Thoracic aorta (tissue), 2 donors: ENCODE results near the gene TMEM272. TPM values are rescaled to one million over a fixed set of nuclear protein-coding genes. Genes with fewer than 3 reads are reported as not detected.
A peak's percentile ranks its signal among the peaks of the same experiment; 100 is the strongest.

Source experiments
- ATAC-seq: fragments of 150-250 bp; one replicate; pipeline ENCODE4 v1.8.0; 2017; ENCODE audit warnings: low read depth; ENCODE audit not compliant: insufficient number of reproducible peaks, low FRiP score
- DNase-seq: peaks from one replicate; pipeline ENCODE4 v3.0.0-alpha.2; 2020; ENCODE audit warnings: low spot score
- H3K27ac ChIP-seq, 2 donors: fragments of 200-600 bp; sonication (generic); 1 replicate in 1 of 2; 2 replicates in 1 of 2; pipeline ENCODE4 v1.5.1; 2016; ENCODE audit warnings: mild to moderate bottlenecking in 2 of 2, moderate library complexity in 2 of 2
- H3K27me3 ChIP-seq: fragments of 200-600 bp; sonication (generic); replicated peaks from 2 replicates; pipeline ENCODE4 v1.6.0; 2016; ENCODE audit warnings: mild to moderate bottlenecking; ENCODE audit not compliant: insufficient read depth
- H3K36me3 ChIP-seq: fragments of 200-600 bp; sonication (generic); one replicate; pipeline ENCODE4 v1.5.1; 2016
- H3K4me1 ChIP-seq, 2 donors: fragments of 200-600 bp; sonication (generic); 1 replicate in 1 of 2; 2 replicates in 1 of 2; pipeline versions ENCODE4 v1.5.1 to v1.6.0; 2016; ENCODE audit warnings: low read depth in 2 of 2, mild to moderate bottlenecking in 1 of 2; ENCODE audit not compliant: control insufficient read depth in 1 of 2
- H3K4me3 ChIP-seq: fragments of 200-600 bp; sonication (generic); 2 replicates; pipeline ENCODE4 v1.5.1; 2016; ENCODE audit warnings: mild to moderate bottlenecking
- H3K9me3 ChIP-seq: fragments of 200-600 bp; sonication (generic); 2 replicates; pipeline ENCODE4 v1.5.1; 2016
- CTCF ChIP-seq: fragments of 200-600 bp; sonication (generic); IDR thresholded peaks from one replicate; pipeline ENCODE4 v1.5.1; 2019; ENCODE audit warnings: antibody characterized with exemption
- total RNA-seq, 2 donors: library from RNA; depleted of rRNA; stranded (reverse); fragments of >200 nt; gene quantifications; one replicate each; pipeline versions ENCODE4 v1.1.0 to v1.2.3, GENCODE V29; 2016

TMEM272 gene
- total RNA-seq, 2 donors from 2014 or later = not detected

- H3K27me3 ChIP-seq = no peaks in the 10 kb centered on the region
- peaks cover 4 to 32% of the 10 kb centered on the region in 2 donors for H3K4me1 ChIP-seq
- no peak overlapping the region for H3K27ac ChIP-seq
- no peaks in the 10 kb centered on the region for H3K36me3 ChIP-seq
- ATAC-seq (no peak), DNase-seq (no peak)
- TF ChIP-seq CTCF = no peak
- H3K4me3 ChIP-seq = no peak overlapping the region
- no peaks in the 10 kb centered on the region for H3K9me3 ChIP-seq
Measured at GRCh38 chr13:51822106-51822815, 22.7 kb downstream of the TMEM272 start.

DNA sequence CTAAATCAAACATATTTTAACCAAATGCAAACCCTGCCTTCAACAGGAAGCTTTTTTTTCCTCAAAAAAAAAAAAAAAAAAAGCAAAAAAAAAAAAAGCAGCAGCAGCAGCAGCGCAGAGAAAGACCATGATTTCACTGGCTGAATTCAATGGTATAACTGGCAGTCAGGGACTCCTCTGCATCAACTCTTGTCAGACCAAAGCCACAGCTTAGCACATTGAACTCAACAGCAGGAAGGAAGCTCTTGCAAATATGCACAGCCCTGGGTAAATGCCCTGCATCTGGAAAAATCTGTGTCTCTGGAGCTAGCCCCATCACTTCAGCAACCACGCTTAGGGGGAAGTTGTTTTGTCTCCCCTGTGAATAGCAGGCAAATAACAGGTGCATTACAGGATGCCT, 23.4 kb downstream of the TMEM272 start:
- no peak for TF ChIP-seq CTCF
- DNase-seq = no peak
- H3K27me3 ChIP-seq = no peaks in the 10 kb centered on the region
- no peaks in the 10 kb centered on the region for H3K9me3 ChIP-seq
- peaks cover 4 to 26% of the 10 kb centered on the region in 2 donors for H3K4me1 ChIP-seq
- H3K27ac ChIP-seq = no peak overlapping the region
- no peak for ATAC-seq
- no peak overlapping the region for H3K4me3 ChIP-seq
- no peaks in the 10 kb centered on the region for H3K36me3 ChIP-seq

DNA sequence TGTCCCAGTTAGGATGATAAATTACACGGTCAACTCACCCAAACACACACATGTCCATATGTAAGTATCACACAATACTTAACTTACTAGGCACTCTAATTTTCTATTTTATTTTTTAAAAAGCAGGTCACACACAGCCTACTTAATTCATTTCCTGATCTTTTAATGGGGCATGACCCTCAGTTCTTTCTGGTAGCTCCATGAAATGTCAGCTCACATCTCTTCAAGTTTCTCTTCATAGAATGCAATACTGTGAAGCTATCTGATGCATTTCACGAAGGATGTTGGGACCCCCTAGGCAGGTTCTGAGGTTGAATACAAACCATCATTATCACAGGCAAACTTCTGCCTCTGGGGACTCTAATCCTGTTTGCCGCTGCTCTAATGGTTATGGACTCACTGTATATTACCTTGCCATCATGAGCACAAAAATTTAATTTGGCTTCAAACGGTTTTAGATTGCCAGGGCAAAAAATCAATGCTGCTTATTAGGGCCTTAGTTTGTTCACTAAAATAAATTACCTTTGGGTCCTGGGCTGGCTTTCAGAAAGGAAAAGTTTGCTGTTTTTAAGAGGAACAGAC, 24.9 kb downstream of the TMEM272 start:
- no peaks in the 10 kb centered on the region for H3K27me3 ChIP-seq
- H3K9me3 ChIP-seq = no peaks in the 10 kb centered on the region
- H3K4me1 ChIP-seq = peaks cover 4 to 16% of the 10 kb centered on the region in 2 donors
- no peak for TF ChIP-seq CTCF
- no peak overlapping the region for H3K27ac ChIP-seq
- no peak overlapping the region for H3K4me3 ChIP-seq
- no peaks in the 10 kb centered on the region for H3K36me3 ChIP-seq
- DNase-seq (no peak), ATAC-seq (no peak)

GRCh38 chr13:51819544-51819943, 25.4 kb downstream of the TMEM272 start:
- Histone ChIP-seq H3K4me1 (peaks cover 4 to 15% of the 10 kb centered on the region in 2 donors), H3K36me3 (no peaks in the 10 kb centered on the region), H3K9me3 (no peaks in the 10 kb centered on the region), H3K4me3 (no peak overlapping the region), H3K27ac (no peak overlapping the region), H3K27me3 (no peaks in the 10 kb centered on the region)
- DNase-seq (no peak), ATAC-seq (no peak)
- TF ChIP-seq CTCF = no peak

DNA sequence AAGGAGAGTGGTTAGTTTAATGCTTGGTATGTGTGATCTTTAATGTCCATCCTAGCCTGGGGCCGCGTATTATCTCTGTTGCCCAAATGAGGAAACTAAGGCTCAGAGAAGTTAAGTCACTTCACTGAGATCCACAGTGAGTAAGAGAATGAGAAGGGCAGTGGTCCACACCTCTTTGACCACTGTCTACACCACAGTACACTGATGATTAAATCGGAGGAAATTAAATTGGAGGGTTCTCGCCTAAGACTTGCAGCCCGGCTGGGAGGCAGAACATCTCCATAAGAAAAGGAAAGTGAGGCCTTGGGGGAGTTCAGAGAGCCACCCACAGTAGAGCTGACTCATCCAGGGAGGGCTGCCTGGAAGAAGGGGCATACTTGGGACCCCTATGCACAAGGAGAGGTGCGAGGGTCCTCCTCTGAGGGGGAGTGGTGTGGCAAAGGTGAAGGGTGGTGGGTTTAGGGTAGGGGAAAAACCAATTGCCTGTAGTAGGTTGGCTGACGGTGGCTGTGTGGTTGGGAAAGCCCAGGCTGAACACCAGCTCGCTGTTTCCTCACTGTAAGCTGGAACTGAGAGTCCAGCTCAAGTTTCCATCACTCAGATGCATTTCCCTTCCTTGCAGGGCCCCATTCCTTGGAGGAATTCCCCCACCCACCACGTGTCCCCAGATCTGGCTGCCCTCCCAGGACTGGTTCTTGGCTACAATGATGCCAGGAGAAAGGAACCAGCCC, 26.0 kb downstream of the TMEM272 start:
- H3K27me3 ChIP-seq = no peaks in the 10 kb centered on the region
- DNase-seq (no peak), ATAC-seq (peak; percentile 51)
- peak overlapping the region; percentile 18 for H3K27ac ChIP-seq
- H3K36me3 ChIP-seq = no peaks in the 10 kb centered on the region
- H3K9me3 ChIP-seq = no peaks in the 10 kb centered on the region
- peaks cover 4 to 15% of the 10 kb centered on the region in 2 donors for H3K4me1 ChIP-seq
- TF ChIP-seq CTCF = no peak
- no peak overlapping the region for H3K4me3 ChIP-seq
